IMR-90 (cell line): ENCODE data around the gene GNAT1. TPM values are rescaled to one million over a fixed set of nuclear protein-coding genes. Genes with fewer than 3 reads are reported as not detected.

Experiments used
- ATAC-seq: fragments of 200-7000 bp; cut with Tn5 transposase; 2 replicates; pipeline ENCODE4 v1.9.1; 2020; ENCODE audit warnings: low read depth, mild to moderate bottlenecking, moderate library complexity
- BruUV-seq: library from RNA; stranded (reverse); fragments of 400-500 nt; replicated peaks from 2 replicates; lab custom pipeline; 2021; lab: Mats Ljungman, UMichigan
- CTCF ChIA-PET: fragments of 300-600 bp; formaldehyde crosslinking; extraction: SDS; loops from one replicate; lab custom pipeline; 2021; ENCODE audit warnings: antibody characterized with exemption; lab: Yijun Ruan, JAX
- POLR2A ChIA-PET: fragments of 300-600 bp; sonication (Branson Sonifier 250); formaldehyde crosslinking; loops from one replicate; lab custom pipeline; 2022; ENCODE audit warnings: antibody characterized with exemption; ENCODE audit not compliant: unreplicated experiment; lab: Charles Lee
- DNase-seq: peaks from one replicate; pipeline ENCODE4 v3.0.0; 2013
- H2AFZ ChIP-seq: replicated peaks from 2 replicates; pipeline ENCODE3; 2013; ENCODE audit warnings: low read length, mild to moderate bottlenecking; ENCODE audit not compliant: poor library complexity
- H2AK5ac ChIP-seq: 2 replicates; pipeline ENCODE4 v1.6.1; 2013; ENCODE audit warnings: low read depth, low read length, inconsistent platforms
- H2AK9ac ChIP-seq: replicated peaks from 2 replicates; pipeline ENCODE3; 2013; ENCODE audit warnings: mild to moderate bottlenecking, low read depth, low read length, moderate library complexity; ENCODE audit not compliant: poor library complexity
- H2BK120ac ChIP-seq: 2 replicates; pipeline ENCODE4 v1.6.1; 2013; ENCODE audit warnings: low read depth, low read length, inconsistent platforms
- H2BK15ac ChIP-seq: 3 replicates; pipeline ENCODE4 v1.6.1; 2013; ENCODE audit warnings: low read depth, low read length, inconsistent platforms
- H2BK20ac ChIP-seq: 2 replicates; pipeline ENCODE4 v1.6.1; 2013; ENCODE audit warnings: low read depth, mild to moderate bottlenecking, inconsistent platforms, low read length, moderate library complexity
- H2BK5ac ChIP-seq: 2 replicates; pipeline ENCODE4 v1.6.1; 2013; ENCODE audit warnings: mild to moderate bottlenecking, low read depth, low read length, inconsistent platforms; ENCODE audit not compliant: poor library complexity, severe bottlenecking
- H3K14ac ChIP-seq: replicated peaks from 2 replicates; pipeline ENCODE4 v1.6.1; 2013; ENCODE audit warnings: low read depth, low read length, inconsistent platforms
- H3K18ac ChIP-seq: 2 replicates; pipeline ENCODE4 v1.6.1; 2013; ENCODE audit warnings: low read depth, low read length, control low read depth
- H3K23ac ChIP-seq: 2 replicates; pipeline ENCODE4 v1.6.1; 2013; ENCODE audit warnings: low read depth, low read length, inconsistent platforms
- H3K27ac ChIP-seq: 2 replicates; pipeline ENCODE4 v1.5.1; 2013; ENCODE audit warnings: mild to moderate bottlenecking, control low read depth, low read length; ENCODE audit not compliant: insufficient read depth
- H3K27me3 ChIP-seq: 2 replicates; pipeline ENCODE4 v1.6.1; 2013; ENCODE audit warnings: low read length; ENCODE audit not compliant: control insufficient read depth, insufficient read depth
- H3K36me3 ChIP-seq: 2 replicates; pipeline ENCODE4 v1.6.1; 2013; ENCODE audit warnings: low read length, mixed read lengths; ENCODE audit not compliant: control insufficient read depth, insufficient read depth
- H3K4ac ChIP-seq: 2 replicates; pipeline ENCODE4 v1.6.1; 2013; ENCODE audit warnings: low read depth, low read length, inconsistent platforms
- H3K4me1 ChIP-seq: 2 replicates; pipeline ENCODE4 v1.6.1; 2013; ENCODE audit warnings: low read length, mixed read lengths; ENCODE audit not compliant: control insufficient read depth, insufficient read depth
- H3K4me2 ChIP-seq: 2 replicates; pipeline ENCODE4 v1.6.1; 2013; ENCODE audit warnings: low read depth, mild to moderate bottlenecking, control low read depth, low read length, moderate library complexity
- H3K4me3 ChIP-seq: 2 replicates; pipeline ENCODE4 v1.5.1; 2013; ENCODE audit warnings: low read depth, mild to moderate bottlenecking, control low read depth, low read length, moderate library complexity; ENCODE audit not compliant: insufficient read depth
- H3K56ac ChIP-seq: 2 replicates; pipeline ENCODE4 v1.6.1; 2013; ENCODE audit warnings: low read length, inconsistent platforms; ENCODE audit not compliant: insufficient read depth; ENCODE audit errors: extremely low read depth
- H3K79me1 ChIP-seq, 2 experiments: 2 replicates each; pipeline ENCODE4 v1.6.1; 2013; ENCODE audit warnings: low read length in 2 of 2, inconsistent platforms in 1 of 2, low read depth in 1 of 2
- H3K9ac ChIP-seq: 2 replicates; pipeline ENCODE4 v1.6.1; 2013; ENCODE audit warnings: low read depth, low read length, control low read depth
- H3K9me1 ChIP-seq: 2 replicates; pipeline ENCODE4 v1.6.1; 2013; ENCODE audit warnings: low read length, inconsistent platforms; ENCODE audit not compliant: insufficient read depth
- H3K9me3 ChIP-seq: 2 replicates; pipeline ENCODE4 v1.6.1; 2013; ENCODE audit warnings: low read length; ENCODE audit not compliant: control insufficient read depth, insufficient read depth
- H4K20me1 ChIP-seq: 2 replicates; pipeline ENCODE4 v1.6.1; 2013; ENCODE audit warnings: low read length, inconsistent platforms; ENCODE audit not compliant: insufficient read depth
- H4K5ac ChIP-seq: 2 replicates; pipeline ENCODE4 v1.6.1; 2013; ENCODE audit warnings: mild to moderate bottlenecking, low read depth, low read length, control low read depth
- H4K8ac ChIP-seq, 2 experiments: 2 replicates each; pipeline ENCODE4 v1.6.1; 2013; ENCODE audit warnings: low read depth in 2 of 2, low read length in 2 of 2, control low read depth in 1 of 2, inconsistent platforms in 1 of 2
- H4K91ac ChIP-seq: 2 replicates; pipeline ENCODE4 v1.6.1; 2013; ENCODE audit warnings: low read depth, low read length, inconsistent platforms; ENCODE audit not compliant: insufficient read depth
- CHD1 ChIP-seq: IDR thresholded peaks from 2 replicates; pipeline ENCODE4 v1.6.1; 2012; ENCODE audit warnings: low read depth, low read length, improper control_type of control experiment
- MAZ ChIP-seq: IDR thresholded peaks from 2 replicates; pipeline ENCODE4 v1.6.1; 2012; ENCODE audit warnings: low read depth, mild to moderate bottlenecking, low read length, improper control_type of control experiment, moderate library complexity, borderline replicate concordance
- MXI1 ChIP-seq: IDR thresholded peaks from 2 replicates; pipeline ENCODE4 v1.6.1; 2012; ENCODE audit warnings: low read depth, mild to moderate bottlenecking, low read length, moderate library complexity, borderline replicate concordance
- POLR2A ChIP-seq: IDR thresholded peaks from 2 replicates; pipeline ENCODE4 v1.6.1; 2012; ENCODE audit warnings: mild to moderate bottlenecking, low read depth, low read length
- RAD21 ChIP-seq: IDR thresholded peaks from 2 replicates; pipeline ENCODE4 v1.6.1; 2012; ENCODE audit warnings: low read length, improper control_type of control experiment
- RFX5 ChIP-seq: IDR thresholded peaks from 2 replicates; pipeline ENCODE4 v1.8.0; 2012; ENCODE audit warnings: low read depth, mild to moderate bottlenecking, low read length, moderate library complexity
- SMC3 ChIP-seq: fragments of 150-350 bp; IDR thresholded peaks from 2 replicates; pipeline ENCODE4 v1.6.1; 2016; ENCODE audit warnings: low read depth, mild to moderate bottlenecking, antibody characterized with exemption, low read length, moderate library complexity
- WGBS, 2 experiments: methylation state at CpG; one replicate each; pipeline versions ENCODE4 v1.1.5 to v1.1.7; 2013; ENCODE audit warnings: missing lambda C conversion rate in 2 of 2; ENCODE audit not compliant: insufficient read length in 1 of 2; ENCODE audit errors: extremely low coverage in 2 of 2; 5-methylcytosine and 5-hydroxymethylcytosine counted together
- dilution Hi-C: fragments of 300-500 bp; cut with HindIII; formaldehyde crosslinking; loops from one replicate; pipeline ENCODE4 v1.14.3; 2018; ENCODE audit warnings: low sequenced_read_pairs; ENCODE audit not compliant: unreplicated experiment
- in situ Hi-C: fragments of 300-500 bp; cut with MboI; formaldehyde crosslinking; loops from 3 replicates; pipeline ENCODE4 v1.14.3; 2019; ENCODE audit warnings: low sequenced_read_pairs, inconsistent platforms, mixed read lengths
- intact Hi-C: fragments of 100-400 bp; cut with micrococcal nuclease; formaldehyde crosslinking; loops from 2 replicates; pipeline ENCODE4 v1.10.0; 2022
- polyA plus RNA-seq, 3 experiments: library from polyadenylated mRNA; depleted of rRNA; stranded (reverse); fragments of >200 nt; gene quantifications; 2 replicates each; pipeline ENCODE4 v1.2.3, GENCODE V29; 2012; ENCODE audit warnings: low replicate concordance in 1 of 3
- total RNA-seq: library from RNA; depleted of rRNA; stranded (reverse); fragments of >200 nt; gene quantifications from 2 replicates; pipeline ENCODE4 v1.2.3, GENCODE V29; 2012
- TF ChIP-seq, protein P1 (sequence below): conservative IDR thresholded peaks from 2 replicates; pipeline ENCODE4 v1.5.1; 2012; ENCODE audit warnings: mild to moderate bottlenecking, low read depth, low read length, improper control_type of control experiment

GNAT1 gene
- total and polyA plus RNA-seq, 2 of the 4 experiments (the other 2 are of a cell fraction) = not detected

DNA sequence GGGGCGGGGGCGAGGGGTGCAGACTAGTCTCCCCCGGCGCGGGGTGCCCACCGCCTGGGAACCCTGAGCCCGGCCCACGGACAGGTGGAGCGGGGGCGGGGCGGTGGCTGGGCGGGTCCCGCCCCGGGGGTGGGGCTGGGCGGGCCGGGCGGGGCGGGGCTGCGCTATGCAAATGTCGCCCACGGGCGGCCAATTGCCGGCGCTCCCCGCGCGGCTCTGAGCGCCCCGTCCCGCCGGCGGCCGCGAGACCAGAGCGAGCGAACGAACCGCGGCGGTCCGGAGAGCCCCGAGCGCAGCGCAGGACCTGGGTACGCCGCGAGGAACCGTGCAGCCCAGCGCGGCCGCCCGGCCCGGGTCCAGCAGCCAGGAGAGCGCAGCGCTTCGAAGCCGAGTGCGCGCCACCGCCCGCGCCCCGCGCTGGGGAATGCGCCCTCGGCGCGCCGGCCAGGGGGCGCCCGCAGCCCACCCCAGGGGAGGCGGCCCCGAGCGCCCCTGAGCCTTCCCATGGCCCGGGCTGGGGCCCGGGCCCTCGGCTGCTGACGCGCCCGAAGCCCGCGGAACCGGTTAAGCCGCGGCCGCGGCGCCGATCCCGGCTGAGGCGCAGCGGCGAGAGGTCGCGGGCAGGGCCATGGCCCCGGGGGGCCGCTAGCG lies 36.4 kb upstream of the GNAT1 start, which contains the start of gene SEMA3F:
SEMA3F (plus strand) TSS at position 485 of the 651 bp plus-strand sequence. CDS start 4,299 bp downstream, outside the sequence.
- Histone ChIP-seq H3K18ac (no peak within 1 kb of the TSS), H3K56ac (no peak within 1 kb of the TSS), H3K23ac (peak within 1 kb of the TSS; percentile 87), H4K20me1 (0 out of 2 replicates have a peak, but pooled peaks cover 4% of the 10 kb centered on the region), H3K27me3 (peaks cover 7% of the 10 kb centered on the region; the same call in 1 of the 2 replicates), H2BK120ac (peak within 1 kb of the TSS; percentile 8; the same call in 1 of the 2 replicates), H4K5ac (no peak within 1 kb of the TSS), H3K4ac (peak within 1 kb of the TSS; percentile 98), H3K36me3 (0 out of 2 replicates have a peak, but pooled peaks cover 1% of the 10 kb centered on the region), H4K8ac (peak within 1 kb of the TSS; percentile 31 to 96; a peak in 2 of 4 replicates), H3K27ac (peak within 1 kb of the TSS; percentile 15; the same call in 1 of the 2 replicates), H3K9ac (peak within 1 kb of the TSS; percentile 72), H2BK15ac (no peak within 1 kb of the TSS), H4K91ac (peak within 1 kb of the TSS; percentile 55), H2AFZ (peak within 1 kb of the TSS; percentile 90), H3K9me3 (no peaks in the 10 kb centered on the region), H2AK9ac (peak within 1 kb of the TSS; percentile 98), H2BK5ac (peak within 1 kb of the TSS; percentile 19), H3K4me2 (peak within 1 kb of the TSS; percentile 86), H3K4me1 (peaks cover 22% of the 10 kb centered on the region), H2AK5ac (peak within 1 kb of the TSS; percentile 49; the same call in 1 of the 2 replicates), H3K4me3 (peak within 1 kb of the TSS; percentile 45), H2BK20ac (no peak within 1 kb of the TSS), H3K9me1 (peaks cover 7% of the 10 kb centered on the region), H3K14ac (peak within 1 kb of the TSS; percentile 89; the same call in 1 of the 2 replicates), H3K79me1 (peaks cover 8 to 41% of the 10 kb centered on the region in 2 experiments; a peak in 3 of 4 replicates)
- peak; percentile 56 for DNase-seq
- no TSS peak for BruUV-seq
- TF ChIP-seq MXI1 (peak; percentile 50; the same call in 1 of the 2 replicates), MAZ (peak; percentile 46; the same call in 1 of the 2 replicates), POLR2A (peak; percentile 57), RFX5 (no peak), RAD21 (peak; percentile 38), CHD1 (no peak), SMC3 (peak; percentile 44)
- TF ChIP-seq, protein P1, sequence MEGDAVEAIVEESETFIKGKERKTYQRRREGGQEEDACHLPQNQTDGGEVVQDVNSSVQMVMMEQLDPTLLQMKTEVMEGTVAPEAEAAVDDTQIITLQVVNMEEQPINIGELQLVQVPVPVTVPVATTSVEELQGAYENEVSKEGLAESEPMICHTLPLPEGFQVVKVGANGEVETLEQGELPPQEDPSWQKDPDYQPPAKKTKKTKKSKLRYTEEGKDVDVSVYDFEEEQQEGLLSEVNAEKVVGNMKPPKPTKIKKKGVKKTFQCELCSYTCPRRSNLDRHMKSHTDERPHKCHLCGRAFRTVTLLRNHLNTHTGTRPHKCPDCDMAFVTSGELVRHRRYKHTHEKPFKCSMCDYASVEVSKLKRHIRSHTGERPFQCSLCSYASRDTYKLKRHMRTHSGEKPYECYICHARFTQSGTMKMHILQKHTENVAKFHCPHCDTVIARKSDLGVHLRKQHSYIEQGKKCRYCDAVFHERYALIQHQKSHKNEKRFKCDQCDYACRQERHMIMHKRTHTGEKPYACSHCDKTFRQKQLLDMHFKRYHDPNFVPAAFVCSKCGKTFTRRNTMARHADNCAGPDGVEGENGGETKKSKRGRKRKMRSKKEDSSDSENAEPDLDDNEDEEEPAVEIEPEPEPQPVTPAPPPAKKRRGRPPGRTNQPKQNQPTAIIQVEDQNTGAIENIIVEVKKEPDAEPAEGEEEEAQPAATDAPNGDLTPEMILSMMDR = peak; percentile 37
- POLR2A ChIA-PET = no interaction called here
- CTCF ChIA-PET = no interaction called here
- intact Hi-C loops (loop anchor here (1.0 kb wide), 2 partner anchors 33 to 34 kb away; no protein-coding TSS in a partner anchor), dilution Hi-C loops (no loop called here), in situ Hi-C loops (no loop called here)
- 0% methylated on average over 49 of the region's 98 CpGs; no CpG with 5 or more reads in 1 of the 2 experiments for WGBS, 2 experiments
- peak; percentile 83 for ATAC-seq
